Mesenchymal stem cell (in vitro differentiated cells and primary cell): ENCODE results near the gene FOXN4.

Experiments used
- DNase-seq: peaks from one replicate; pipeline ENCODE4 v3.0.0-alpha.2; 2013
- H2AFZ ChIP-seq: one replicate; pipeline ENCODE4 v1.6.1; 2013; ENCODE audit warnings: low read depth, mild to moderate bottlenecking, control low read depth, inconsistent platforms, low read length, moderate library complexity
- H2AK5ac ChIP-seq: 2 replicates; pipeline ENCODE4 v1.6.1; 2013; ENCODE audit warnings: low read length, moderate library complexity, mild to moderate bottlenecking, inconsistent platforms; ENCODE audit not compliant: severe bottlenecking
- H2BK120ac ChIP-seq: one replicate; pipeline ENCODE4 v1.6.1; 2013; ENCODE audit warnings: low read depth, mild to moderate bottlenecking, inconsistent platforms, low read length, moderate library complexity
- H2BK12ac ChIP-seq, 2 experiments: one replicate each; pipeline ENCODE4 v1.6.1; 2013; ENCODE audit warnings: inconsistent platforms in 2 of 2, low read length in 2 of 2, mild to moderate bottlenecking in 2 of 2, moderate library complexity in 2 of 2, control low read depth in 1 of 2
- H2BK15ac ChIP-seq: one replicate; pipeline ENCODE4 v1.6.1; 2013; ENCODE audit warnings: mild to moderate bottlenecking, low read depth, inconsistent platforms; ENCODE audit not compliant: poor library complexity, severe bottlenecking
- H2BK5ac ChIP-seq: 2 replicates; pipeline ENCODE4 v1.6.1; 2013; ENCODE audit warnings: low read depth, mild to moderate bottlenecking, low read length, control low read depth, inconsistent platforms; ENCODE audit not compliant: poor library complexity, severe bottlenecking
- H3K14ac ChIP-seq, 2 experiments: one replicate each; pipeline ENCODE4 v1.6.1; 2013; ENCODE audit warnings: inconsistent platforms in 2 of 2, low read length in 2 of 2, control low read depth in 1 of 2, mild to moderate bottlenecking in 1 of 2, moderate library complexity in 1 of 2
- H3K18ac ChIP-seq, 2 experiments: one replicate each; pipeline ENCODE4 v1.6.1; 2013; ENCODE audit warnings: inconsistent platforms in 2 of 2, low read length in 2 of 2, control low read depth in 1 of 2, low read depth in 1 of 2, mild to moderate bottlenecking in 1 of 2
- H3K23ac ChIP-seq, 2 experiments: one replicate each; pipeline ENCODE4 v1.6.1; 2013; ENCODE audit warnings: inconsistent platforms in 2 of 2, low read length in 2 of 2, mild to moderate bottlenecking in 2 of 2, moderate library complexity in 2 of 2, control low read depth in 1 of 2
- H3K27ac ChIP-seq: 2 replicates; pipeline ENCODE4 v1.5.1; 2013; ENCODE audit warnings: mild to moderate bottlenecking, moderate library complexity, low read length, control low read depth, inconsistent platforms; ENCODE audit not compliant: poor library complexity, severe bottlenecking
- H3K27me3 ChIP-seq, 2 experiments: 2 replicates each; pipeline versions ENCODE4 v1.6.1 to v1.7.0; 2013; ENCODE audit warnings: low read length in 2 of 2, mild to moderate bottlenecking in 2 of 2, moderate library complexity in 2 of 2, control low read depth in 1 of 2, inconsistent platforms in 1 of 2; ENCODE audit not compliant: control insufficient read depth in 1 of 2, insufficient read depth in 1 of 2
- H3K36me3 ChIP-seq, 2 experiments: 2 replicates each; pipeline versions ENCODE4 v1.6.1 to v1.7.0; 2013; ENCODE audit warnings: low read length in 2 of 2, control low read depth in 1 of 2, inconsistent platforms in 1 of 2, low read depth in 1 of 2, mild to moderate bottlenecking in 1 of 2; ENCODE audit not compliant: insufficient read depth in 2 of 2, control insufficient read depth in 1 of 2
- H3K4ac ChIP-seq, 2 experiments: one replicate each; pipeline ENCODE4 v1.6.1; 2013; ENCODE audit warnings: inconsistent platforms in 2 of 2, low read length in 2 of 2, mild to moderate bottlenecking in 2 of 2, moderate library complexity in 2 of 2, control low read depth in 1 of 2, low read depth in 1 of 2
- H3K4me1 ChIP-seq: 2 replicates; pipeline ENCODE4 v1.6.1; 2013; ENCODE audit warnings: low read depth, low read length, control low read depth; ENCODE audit not compliant: control insufficient read depth, insufficient read depth
- H3K4me2 ChIP-seq: 2 replicates; pipeline ENCODE4 v1.6.1; 2013; ENCODE audit warnings: low read length, mild to moderate bottlenecking, inconsistent platforms; ENCODE audit not compliant: poor library complexity, severe bottlenecking
- H3K4me3 ChIP-seq, 2 experiments: 2 replicates each; pipeline versions ENCODE4 v1.5.1 to v1.7.0; 2013; ENCODE audit warnings: low read length in 2 of 2, mild to moderate bottlenecking in 2 of 2, control low read depth in 1 of 2, low read depth in 1 of 2; ENCODE audit not compliant: insufficient read depth in 1 of 2
- H3K79me1 ChIP-seq: replicated peaks from 2 replicates; pipeline ENCODE4 v1.6.1; 2013; ENCODE audit warnings: mild to moderate bottlenecking, control low read depth, low read length, inconsistent platforms; ENCODE audit not compliant: poor library complexity, severe bottlenecking
- H3K9ac ChIP-seq: 2 replicates; pipeline ENCODE4 v1.7.0; 2013; ENCODE audit warnings: mild to moderate bottlenecking, low read length, moderate library complexity
- H3K9me3 ChIP-seq: 2 replicates; pipeline ENCODE4 v1.7.0; 2013; ENCODE audit warnings: mild to moderate bottlenecking, low read length; ENCODE audit not compliant: control insufficient read depth
- H4K8ac ChIP-seq: one replicate; pipeline ENCODE4 v1.6.1; 2013; ENCODE audit warnings: inconsistent platforms, mild to moderate bottlenecking, low read length, moderate library complexity
- H4K91ac ChIP-seq: one replicate; pipeline ENCODE4 v1.6.1; 2013; ENCODE audit warnings: mild to moderate bottlenecking, low read length, inconsistent platforms
- WGBS: methylation state at CpG from one replicate; pipeline ENCODE4 v1.1.7; 2013; ENCODE audit warnings: mixed read lengths; 5-methylcytosine and 5-hydroxymethylcytosine counted together

The FOXN4 gene

GRCh38 chr12:109230193-109230592 is 78.9 kb downstream of the FOXN4 start:
- Histone ChIP-seq H2BK15ac (no peak overlapping the region), H2AK5ac (no peak overlapping the region), H4K91ac (no peak overlapping the region), H3K9me3 (no peaks in the 10 kb centered on the region), H3K27ac (no peak overlapping the region), H3K14ac (no peak overlapping the region), H2BK12ac (no peak overlapping the region), H3K36me3 (peaks cover 3 to 18% of the 10 kb centered on the region in 2 experiments), H3K4me3 (no peak overlapping the region), H3K9ac (no peak overlapping the region), H3K23ac (no peak overlapping the region), H3K27me3 (no peaks in the 10 kb centered on the region), H2BK120ac (no peak overlapping the region), H3K4me2 (no peak overlapping the region), H2BK5ac (no peak overlapping the region), H3K4me1 (no peaks in the 10 kb centered on the region), H3K4ac (no peak overlapping the region), H3K18ac (no peak overlapping the region), H4K8ac (no peak overlapping the region), H2AFZ (no peak overlapping the region), H3K79me1 (no peaks in the 10 kb centered on the region)
- DNase-seq: no peak
- 100% methylated on average over 1 of the region's 2 CpGs for WGBS

DNA sequence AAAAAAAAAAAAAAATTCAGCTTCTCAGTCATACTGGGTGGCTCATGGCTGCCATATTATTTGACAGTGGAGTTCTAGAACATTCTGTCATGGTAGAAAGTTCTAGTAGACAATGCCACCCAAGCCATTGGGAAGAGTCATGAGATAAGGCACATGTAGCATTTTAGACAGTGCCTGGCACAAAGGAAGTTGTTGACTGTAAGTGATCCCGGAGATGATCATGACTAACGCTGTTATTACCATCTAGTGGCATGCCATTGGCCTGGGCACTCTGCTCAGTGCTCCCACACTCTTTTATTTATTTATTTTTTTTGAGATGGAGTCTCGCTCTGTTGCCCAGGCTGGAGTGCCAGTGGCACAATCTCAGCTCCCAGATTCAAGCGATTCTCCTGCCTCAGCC is 80.4 kb downstream of the FOXN4 start:
- DNase-seq: no peak
- Histone ChIP-seq H2BK15ac (no peak overlapping the region), H3K36me3 (peaks cover 3 to 30% of the 10 kb centered on the region in 2 experiments), H3K18ac (no peak overlapping the region), H3K4me1 (no peaks in the 10 kb centered on the region), H3K79me1 (no peaks in the 10 kb centered on the region), H3K4ac (no peak overlapping the region), H4K91ac (no peak overlapping the region), H2AFZ (no peak overlapping the region), H4K8ac (no peak overlapping the region), H2BK120ac (no peak overlapping the region), H3K4me3 (no peak overlapping the region), H3K23ac (no peak overlapping the region), H3K27ac (no peak overlapping the region), H2BK5ac (no peak overlapping the region), H3K14ac (no peak overlapping the region), H2BK12ac (no peak overlapping the region), H3K9ac (no peak overlapping the region), H3K27me3 (no peaks in the 10 kb centered on the region), H3K9me3 (no peaks in the 10 kb centered on the region), H2AK5ac (no peak overlapping the region), H3K4me2 (no peak overlapping the region)
- 92% methylated on average over 4 of the region's 4 CpGs for WGBS
